Thoracic aorta (tissue), 2 donors: Measurements from ENCODE around the gene WIF1. TPM values are rescaled to one million over a fixed set of nuclear protein-coding genes. Genes with fewer than 3 reads are reported as not detected.

Source experiments
- ATAC-seq: fragments of 150-250 bp; one replicate; pipeline ENCODE4 v1.8.0; 2017; ENCODE audit warnings: low read depth; ENCODE audit not compliant: insufficient number of reproducible peaks, low FRiP score
- DNase-seq: peaks from one replicate; pipeline ENCODE4 v3.0.0-alpha.2; 2020; ENCODE audit warnings: low spot score
- H3K27ac ChIP-seq, 2 donors: fragments of 200-600 bp; sonication (generic); 1 replicate in 1 of 2; 2 replicates in 1 of 2; pipeline ENCODE4 v1.5.1; 2016; ENCODE audit warnings: mild to moderate bottlenecking in 2 of 2, moderate library complexity in 2 of 2
- H3K27me3 ChIP-seq: fragments of 200-600 bp; sonication (generic); replicated peaks from 2 replicates; pipeline ENCODE4 v1.6.0; 2016; ENCODE audit warnings: mild to moderate bottlenecking; ENCODE audit not compliant: insufficient read depth
- H3K36me3 ChIP-seq: fragments of 200-600 bp; sonication (generic); one replicate; pipeline ENCODE4 v1.5.1; 2016
- H3K4me1 ChIP-seq, 2 donors: fragments of 200-600 bp; sonication (generic); 1 replicate in 1 of 2; 2 replicates in 1 of 2; pipeline versions ENCODE4 v1.5.1 to v1.6.0; 2016; ENCODE audit warnings: low read depth in 2 of 2, mild to moderate bottlenecking in 1 of 2; ENCODE audit not compliant: control insufficient read depth in 1 of 2
- H3K4me3 ChIP-seq: fragments of 200-600 bp; sonication (generic); 2 replicates; pipeline ENCODE4 v1.5.1; 2016; ENCODE audit warnings: mild to moderate bottlenecking
- H3K9me3 ChIP-seq: fragments of 200-600 bp; sonication (generic); 2 replicates; pipeline ENCODE4 v1.5.1; 2016
- CTCF ChIP-seq: fragments of 200-600 bp; sonication (generic); IDR thresholded peaks from one replicate; pipeline ENCODE4 v1.5.1; 2019; ENCODE audit warnings: antibody characterized with exemption
- total RNA-seq, 2 donors: library from RNA; depleted of rRNA; stranded (reverse); fragments of >200 nt; gene quantifications; one replicate each; pipeline versions ENCODE4 v1.1.0 to v1.2.3, GENCODE V29; 2016

WIF1 gene
- total RNA-seq, 2 donors from 2014 or later: not detected

DNA sequence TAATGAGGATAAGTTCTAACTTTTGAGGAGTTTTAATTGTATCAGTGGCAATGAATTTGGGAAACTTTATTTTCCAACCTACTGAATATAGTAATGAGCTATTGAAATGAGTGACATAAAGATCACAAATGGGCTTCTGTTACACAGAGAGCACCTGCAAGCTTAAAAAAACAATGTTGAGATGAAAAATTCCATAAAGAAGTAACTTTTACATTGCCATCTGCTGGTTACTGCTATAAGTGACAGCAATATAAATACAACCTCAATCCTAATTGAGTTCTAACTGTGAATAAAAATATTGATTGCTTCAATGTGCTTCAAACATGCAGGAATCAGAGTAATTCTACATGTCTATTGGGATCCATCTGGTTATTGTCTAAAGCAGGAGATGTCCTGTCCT is 14.2 kb downstream of the WIF1 start:
- no peaks in the 10 kb centered on the region for H3K4me1 ChIP-seq
- no peak overlapping the region for H3K27ac ChIP-seq
- H3K36me3 ChIP-seq: no peaks in the 10 kb centered on the region
- H3K27me3 ChIP-seq: no peaks in the 10 kb centered on the region
- DNase-seq: no peak
- no peak for ATAC-seq
- TF ChIP-seq CTCF: no peak
- no peak overlapping the region for H3K4me3 ChIP-seq
- no peaks in the 10 kb centered on the region for H3K9me3 ChIP-seq

DNA sequence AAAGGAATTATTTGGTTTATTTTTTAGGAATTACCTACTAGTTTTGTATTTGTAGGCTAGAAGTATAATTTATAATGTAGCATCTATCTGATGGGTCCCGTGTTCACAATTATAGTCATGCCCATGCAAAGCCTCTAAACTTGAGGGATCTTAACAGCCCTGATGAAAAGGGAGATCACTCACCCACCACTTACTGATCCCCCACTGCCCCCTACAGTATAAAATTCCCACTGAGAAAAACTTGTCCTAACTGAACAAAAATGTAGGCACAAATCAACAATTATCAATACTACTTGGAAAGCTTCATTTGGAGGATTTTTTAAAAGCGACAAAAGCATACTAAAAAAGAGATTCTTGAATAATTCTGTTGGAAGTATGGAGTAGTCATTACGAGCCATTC is 21.0 kb downstream of the WIF1 start:
- Histone ChIP-seq H3K4me3 (no peak overlapping the region), H3K36me3 (no peaks in the 10 kb centered on the region), H3K27me3 (no peaks in the 10 kb centered on the region), H3K4me1 (no peaks in the 10 kb centered on the region), H3K9me3 (no peaks in the 10 kb centered on the region), H3K27ac (no peak overlapping the region)
- no peak for TF ChIP-seq CTCF
- no peak for DNase-seq
- ATAC-seq: no peak

- DNase-seq (no peak), ATAC-seq (no peak)
- no peaks in the 10 kb centered on the region for H3K9me3 ChIP-seq
- H3K27me3 ChIP-seq: no peaks in the 10 kb centered on the region
- no peak overlapping the region for H3K27ac ChIP-seq
- TF ChIP-seq CTCF: no peak
- H3K4me3 ChIP-seq: no peak overlapping the region
- H3K4me1 ChIP-seq: no peaks in the 10 kb centered on the region
- no peaks in the 10 kb centered on the region for H3K36me3 ChIP-seq
Observed at GRCh38 chr12:65099182-65099581, 21.9 kb downstream of the WIF1 start.

- Histone ChIP-seq H3K27me3 (no peaks in the 10 kb centered on the region), H3K36me3 (no peaks in the 10 kb centered on the region), H3K4me3 (no peak overlapping the region), H3K9me3 (no peaks in the 10 kb centered on the region), H3K4me1 (no peaks in the 10 kb centered on the region), H3K27ac (no peak overlapping the region)
- no peak for DNase-seq
- no peak for TF ChIP-seq CTCF
- ATAC-seq: no peak
Observed at GRCh38 chr12:65098364-65098763, 22.7 kb downstream of the WIF1 start.

DNA sequence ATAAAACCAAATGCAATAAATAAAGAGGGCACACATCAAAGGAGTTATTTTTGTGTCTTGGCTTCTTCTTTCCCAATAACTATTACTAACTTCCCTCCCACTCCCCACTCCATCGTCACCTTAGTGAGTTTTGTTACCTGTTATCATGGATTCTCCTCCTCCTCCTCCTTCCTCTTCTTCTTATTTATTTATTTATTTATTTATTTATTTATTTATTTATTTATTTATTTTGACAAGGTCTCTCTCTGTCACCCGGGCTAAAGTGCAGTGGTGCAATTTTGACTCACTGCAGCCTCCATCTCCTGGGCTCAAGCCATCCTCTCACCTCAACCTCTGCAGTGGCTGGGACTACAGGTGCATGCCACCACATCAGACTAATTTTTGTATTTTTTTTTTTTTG is 26.4 kb downstream of the WIF1 start:
- no peaks in the 10 kb centered on the region for H3K27me3 ChIP-seq
- H3K4me1 ChIP-seq: no peaks in the 10 kb centered on the region
- no peaks in the 10 kb centered on the region for H3K36me3 ChIP-seq
- no peak for TF ChIP-seq CTCF
- no peaks in the 10 kb centered on the region for H3K9me3 ChIP-seq
- H3K27ac ChIP-seq: no peak overlapping the region
- DNase-seq: no peak
- no peak for ATAC-seq
- no peak overlapping the region for H3K4me3 ChIP-seq
